ENCODE measurements around the gene YAF2. TPM values are rescaled to one million over a fixed set of nuclear protein-coding genes. Genes with fewer than 3 reads are reported as not detected.

Gene YAF2
- total and polyA plus RNA-seq, 3 donors from 2014 or later = 19.4 to 33.1 (median 26.6) TPM

- no peak for DNase-seq
- no peak overlapping the region for H3K27ac ChIP-seq
- H3K36me3 ChIP-seq (ENCODE audit: low read depth, missing control alignments) = no peaks in the 10 kb centered on the region
- intact Hi-C loops (cut with DNase I; ENCODE audit: low total_unique reads) = no loop called here
- WGBS, 2 donors = 76 to 79% methylated on average over 2 of the region's 2 CpGs
- H3K4me1 ChIP-seq = no peaks in the 10 kb centered on the region
- H3K27me3 ChIP-seq = no peaks in the 10 kb centered on the region
- no peaks in the 10 kb centered on the region for H3K9me3 ChIP-seq
- no peak overlapping the region for H3K4me3 ChIP-seq
- TF ChIP-seq POLR2A (IDR thresholded peaks at IDR 0.05) (no peak), CTCF (IDR thresholded peaks at IDR 0.05) (no peak)
Measured at GRCh38 chr12:42180990-42181596, 57.0 kb downstream of the YAF2 start.

- Histone ChIP-seq H3K27ac (no peak overlapping the region), H3K4me3 (no peak overlapping the region), H3K27me3 (no peaks in the 10 kb centered on the region), H3K9me3 (no peaks in the 10 kb centered on the region), H3K4me1 (no peaks in the 10 kb centered on the region), H3K36me3 (ENCODE audit: low read depth, missing control alignments) (no peaks in the 10 kb centered on the region)
- no peak for DNase-seq
- WGBS, 2 donors = 87 to 95% methylated on average over 2 of the region's 2 CpGs
- intact Hi-C loops (cut with DNase I; ENCODE audit: low total_unique reads) = no loop called here
- TF ChIP-seq POLR2A (IDR thresholded peaks at IDR 0.05) = no peak
Measured at GRCh38 chr12:42178101-42178500, 59.9 kb downstream of the YAF2 start.

GRCh38 chr12:42174978-42175377 lies 63.1 kb downstream of the YAF2 start:
- Histone ChIP-seq H3K36me3 (ENCODE audit: low read depth, missing control alignments) (no peaks in the 10 kb centered on the region), H3K9me3 (no peaks in the 10 kb centered on the region), H3K27ac (no peak overlapping the region), H3K27me3 (no peaks in the 10 kb centered on the region), H3K4me3 (no peak overlapping the region), H3K4me1 (no peaks in the 10 kb centered on the region)
- no peak for TF ChIP-seq CTCF (IDR thresholded peaks at IDR 0.05)
- TF ChIP-seq POLR2A (IDR thresholded peaks at IDR 0.05) = no peak
- DNase-seq = no peak
- 87 to 94% methylated on average over 1 of the region's 1 CpG for WGBS, 2 donors
- intact Hi-C loops (cut with DNase I; ENCODE audit: low total_unique reads) = no loop called here

GRCh38 chr12:42173961-42174521 lies 64.0 kb downstream of the YAF2 start:
- Histone ChIP-seq H3K9me3 (no peaks in the 10 kb centered on the region), H3K27ac (no peak overlapping the region), H3K36me3 (ENCODE audit: low read depth, missing control alignments) (no peaks in the 10 kb centered on the region), H3K4me1 (no peaks in the 10 kb centered on the region), H3K4me3 (no peak overlapping the region), H3K27me3 (no peaks in the 10 kb centered on the region)
- DNase-seq = no peak
- TF ChIP-seq CTCF (IDR thresholded peaks at IDR 0.05) (no peak), POLR2A (IDR thresholded peaks at IDR 0.05) (no peak)
- intact Hi-C loops (cut with DNase I; ENCODE audit: low total_unique reads) = no loop called here

- 91 to 97% methylated on average over 4 of the region's 4 CpGs for WGBS, 2 donors
- H3K4me1 ChIP-seq = no peaks in the 10 kb centered on the region
Measured at GRCh38 chr12:42172441-42173210, 65.4 kb downstream of the YAF2 start.

More at GRCh38 chr12:42172441-42173210, 65.4 kb downstream of the YAF2 start:
- H3K4me3 ChIP-seq = no peak overlapping the region
- H3K9me3 ChIP-seq = no peaks in the 10 kb centered on the region
- no peaks in the 10 kb centered on the region for H3K36me3 ChIP-seq (ENCODE audit: low read depth, missing control alignments)
- TF ChIP-seq CTCF (IDR thresholded peaks at IDR 0.05) (no peak), POLR2A (IDR thresholded peaks at IDR 0.05) (no peak)
- H3K27me3 ChIP-seq = no peaks in the 10 kb centered on the region
- intact Hi-C loops (cut with DNase I; ENCODE audit: low total_unique reads) = no loop called here
- H3K27ac ChIP-seq = no peak overlapping the region
- DNase-seq = no peak
